ENCODE measurements around the gene ANTKMT.

ANTKMT gene

DNA sequence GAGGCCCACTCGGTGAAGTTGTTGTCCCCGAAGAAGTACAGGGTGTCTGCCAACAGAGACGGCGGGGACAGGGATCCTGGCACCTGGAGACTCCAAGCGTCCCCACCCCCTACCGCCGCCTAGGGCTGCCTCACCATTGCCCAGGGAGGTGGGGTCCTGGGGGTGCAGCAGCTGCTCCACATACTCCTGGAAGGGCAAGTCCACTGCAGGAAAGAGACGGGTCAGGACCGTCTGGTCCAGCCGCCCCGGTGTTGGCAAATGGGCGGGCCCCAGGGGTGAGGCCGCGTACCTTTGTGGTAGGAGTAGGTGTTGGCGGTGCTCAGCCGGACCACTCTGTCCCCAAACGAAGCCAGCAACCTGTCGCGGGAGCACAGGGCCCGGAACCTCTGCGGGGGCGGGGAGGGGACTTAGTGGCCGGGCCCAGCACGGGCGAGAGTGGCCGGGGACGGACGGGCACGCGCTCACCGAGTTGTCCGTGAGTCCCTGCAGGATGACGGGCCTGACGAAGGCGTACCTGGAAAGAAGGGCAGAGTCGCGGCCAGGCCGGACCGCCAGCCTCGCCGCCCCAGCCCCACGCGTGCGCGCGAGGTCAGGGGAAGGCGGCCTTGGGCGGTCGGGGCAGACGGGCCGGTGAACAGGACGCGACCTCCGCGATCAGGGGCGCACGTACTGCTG lies 37.4 kb upstream of the ANTKMT start:
- H4K12ac ChIP-seq (ENCODE audit: low read depth, low read length), result peak overlapping the region; percentile 81
- H3K23ac ChIP-seq (ENCODE audit: low read length), result no peak overlapping the region
- H3K9ac ChIP-seq (ENCODE audit: low read length), result peak overlapping the region; percentile 81
- H3K4me1 ChIP-seq (ENCODE audit: control insufficient read depth in 1 of 2, insufficient read depth in 2 of 2, low read length in 2 of 2), result peaks cover 27 to 32% of the 10 kb centered on the region in 2 experiments
- H3K27me3 ChIP-seq (ENCODE audit: insufficient read depth, low read length), result no peaks in the 10 kb centered on the region
- no CpG with 5 or more reads among the region's 57 CpGs for WGBS (ENCODE audit: extremely low coverage, insufficient coverage, insufficient read length)
- peak overlapping the region; percentile 59 for H3K27ac ChIP-seq (ENCODE audit: low read depth, low read length)
- H2BK120ac ChIP-seq (ENCODE audit: insufficient read depth, low read length, poor library complexity), result peak overlapping the region; percentile 55
- no peak overlapping the region for H2BK12ac ChIP-seq (ENCODE audit: low read length)
- H3K4me3 ChIP-seq (ENCODE audit: low read depth, low read length), result peak overlapping the region; percentile 98
- peaks cover 21% of the 10 kb centered on the region for H3K79me2 ChIP-seq (ENCODE audit: control insufficient read depth, insufficient read depth, low read length, poor library complexity)
- peak overlapping the region; percentile 97 for H3K14ac ChIP-seq (ENCODE audit: low read length)
- H3K4ac ChIP-seq (ENCODE audit: low read depth, low read length), result peak overlapping the region; percentile 18
- peak overlapping the region; percentile 60 for H3K18ac ChIP-seq (ENCODE audit: low read length)
- peaks cover 54 to 57% of the 10 kb centered on the region in 2 experiments for H3K36me3 ChIP-seq (ENCODE audit: control insufficient read depth in 1 of 2, insufficient read depth in 2 of 2, low read length in 2 of 2)
- H4K91ac ChIP-seq (ENCODE audit: low read depth, low read length), result peak overlapping the region; percentile 92
- peak overlapping the region; percentile 47 for H2BK5ac ChIP-seq (ENCODE audit: low read depth, low read length, poor library complexity)
- peak overlapping the region; percentile 90 for H3K4me2 ChIP-seq (ENCODE audit: low read length)
- H2AK5ac ChIP-seq (ENCODE audit: low read length), result peak overlapping the region; percentile 97
- peaks cover 14% of the 10 kb centered on the region for H3K79me1 ChIP-seq (ENCODE audit: low read length)
- H3K9me3 ChIP-seq (ENCODE audit: insufficient read depth, low read depth, low read length), result peaks cover 6% of the 10 kb centered on the region
- peak overlapping the region; percentile 67 for H2AFZ ChIP-seq (ENCODE audit: insufficient read depth, low read length, poor library complexity)
- peak in 1 of 2 donors; percentile 30 for DNase-seq
- H4K8ac ChIP-seq (ENCODE audit: low read depth, low read length), result peak overlapping the region; percentile 81

- peak within 1 kb of the TSS; percentile 97 for H2AK5ac ChIP-seq (ENCODE audit: low read length)
- peaks cover 21% of the 10 kb centered on the region for H3K79me2 ChIP-seq (ENCODE audit: control insufficient read depth, insufficient read depth, low read length, poor library complexity)
- H3K27ac ChIP-seq (ENCODE audit: low read depth, low read length), result peak within 1 kb of the TSS; percentile 59
- peaks cover 54 to 57% of the 10 kb centered on the region in 2 experiments for H3K36me3 ChIP-seq (ENCODE audit: control insufficient read depth in 1 of 2, insufficient read depth in 2 of 2, low read length in 2 of 2)
- H3K4me2 ChIP-seq (ENCODE audit: low read length), result peak within 1 kb of the TSS; percentile 90
- no peaks in the 10 kb centered on the region for H3K27me3 ChIP-seq (ENCODE audit: insufficient read depth, low read length)
- peaks cover 24 to 32% of the 10 kb centered on the region in 2 experiments for H3K4me1 ChIP-seq (ENCODE audit: control insufficient read depth in 1 of 2, insufficient read depth in 2 of 2, low read length in 2 of 2)
- H2BK12ac ChIP-seq (ENCODE audit: low read length), result no peak within 1 kb of the TSS
- peak; percentile 94 to 95 for DNase-seq
- peak within 1 kb of the TSS; percentile 18 for H3K4ac ChIP-seq (ENCODE audit: low read depth, low read length)
- H4K8ac ChIP-seq (ENCODE audit: low read depth, low read length), result peak within 1 kb of the TSS; percentile 92
- H4K12ac ChIP-seq (ENCODE audit: low read depth, low read length), result peak within 1 kb of the TSS; percentile 81
- no peak within 1 kb of the TSS for H3K23ac ChIP-seq (ENCODE audit: low read length)
- H3K14ac ChIP-seq (ENCODE audit: low read length), result peak within 1 kb of the TSS; percentile 97
- peak within 1 kb of the TSS; percentile 60 for H3K18ac ChIP-seq (ENCODE audit: low read length)
- no CpG with 5 or more reads among the region's 91 CpGs for WGBS (ENCODE audit: extremely low coverage, insufficient coverage, insufficient read length)
- H3K79me1 ChIP-seq (ENCODE audit: low read length), result peaks cover 14% of the 10 kb centered on the region
- peak within 1 kb of the TSS; percentile 81 for H3K9ac ChIP-seq (ENCODE audit: low read length)
- H2BK5ac ChIP-seq (ENCODE audit: low read depth, low read length, poor library complexity), result peak within 1 kb of the TSS; percentile 47
- H2BK120ac ChIP-seq (ENCODE audit: insufficient read depth, low read length, poor library complexity), result peak within 1 kb of the TSS; percentile 55
- peak within 1 kb of the TSS; percentile 98 for H3K4me3 ChIP-seq (ENCODE audit: low read depth, low read length)
- H4K91ac ChIP-seq (ENCODE audit: low read depth, low read length), result peak within 1 kb of the TSS; percentile 92
- H3K9me3 ChIP-seq (ENCODE audit: insufficient read depth, low read depth, low read length), result peaks cover 6% of the 10 kb centered on the region
- peak within 1 kb of the TSS; percentile 70 for H2AFZ ChIP-seq (ENCODE audit: insufficient read depth, low read length, poor library complexity)
These were observed 36.7 kb upstream of the ANTKMT start, which contains the start of gene JMJD8 for GRCh38 chr16:684071-684794. Gene JMJD8, minus strand, starts transcription at chr16:684334. Its CDS starts 15 bp downstream, at chr16:684319.

DNA sequence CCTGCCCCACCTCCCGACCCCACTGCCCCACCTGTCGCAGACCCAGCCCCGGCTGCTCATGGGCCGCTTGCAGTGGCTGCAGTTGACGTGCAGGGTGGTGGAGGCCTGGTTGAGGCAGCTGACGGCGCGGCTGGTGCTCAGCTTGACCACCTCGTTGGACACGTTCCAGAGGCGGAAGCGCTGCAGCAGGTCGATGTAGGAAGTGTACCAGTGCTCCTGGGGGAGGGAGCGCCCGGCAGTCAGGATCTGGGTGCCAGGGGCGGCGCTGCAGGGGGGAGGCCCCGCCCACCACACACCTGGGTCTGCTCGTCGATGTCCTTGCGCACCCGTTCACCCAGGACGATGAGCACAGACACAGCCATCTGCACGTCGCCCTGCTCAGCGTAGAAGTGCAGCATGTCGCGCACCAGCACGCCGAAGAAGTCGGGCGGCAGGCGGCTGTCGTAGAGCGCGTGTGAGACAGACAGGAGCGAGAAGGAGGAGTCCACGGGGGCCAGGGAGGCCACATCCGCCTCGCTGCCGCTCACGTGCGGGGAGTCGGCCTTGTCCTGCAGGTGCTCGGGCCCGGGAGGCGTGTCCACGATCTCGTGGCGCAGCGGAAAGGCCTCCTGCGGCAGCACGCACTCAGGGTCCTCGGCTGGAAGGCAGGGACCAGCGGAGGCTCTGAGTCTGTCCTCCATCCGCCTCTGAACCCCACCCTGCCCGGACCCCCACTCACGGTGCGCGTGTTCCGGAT lies 35.8 kb upstream of the ANTKMT start:
- Histone ChIP-seq H2BK12ac (ENCODE audit: low read length) (no peak overlapping the region), H2BK5ac (ENCODE audit: low read depth, low read length, poor library complexity) (no peak overlapping the region), H3K79me1 (ENCODE audit: low read length) (peaks cover 14% of the 10 kb centered on the region), H3K27me3 (ENCODE audit: insufficient read depth, low read length) (no peaks in the 10 kb centered on the region), H4K91ac (ENCODE audit: low read depth, low read length) (no peak overlapping the region), H3K4ac (ENCODE audit: low read depth, low read length) (no peak overlapping the region), H3K79me2 (ENCODE audit: control insufficient read depth, insufficient read depth, low read length, poor library complexity) (peaks cover 20% of the 10 kb centered on the region), H3K4me3 (ENCODE audit: low read depth, low read length) (peak overlapping the region; percentile 10), H3K4me1 (ENCODE audit: control insufficient read depth in 1 of 2, insufficient read depth in 2 of 2, low read length in 2 of 2) (peaks cover 28 to 34% of the 10 kb centered on the region in 2 experiments), H4K12ac (ENCODE audit: low read depth, low read length) (no peak overlapping the region), H2BK120ac (ENCODE audit: insufficient read depth, low read length, poor library complexity) (no peak overlapping the region), H2AK5ac (ENCODE audit: low read length) (no peak overlapping the region), H3K4me2 (ENCODE audit: low read length) (no peak overlapping the region), H3K18ac (ENCODE audit: low read length) (no peak overlapping the region), H2AFZ (ENCODE audit: insufficient read depth, low read length, poor library complexity) (no peak overlapping the region), H3K36me3 (ENCODE audit: control insufficient read depth in 1 of 2, insufficient read depth in 2 of 2, low read length in 2 of 2) (peaks cover 54 to 57% of the 10 kb centered on the region in 2 experiments), H3K14ac (ENCODE audit: low read length) (no peak overlapping the region), H3K27ac (ENCODE audit: low read depth, low read length) (no peak overlapping the region), H3K9me3 (ENCODE audit: insufficient read depth, low read depth, low read length) (peaks cover 6% of the 10 kb centered on the region), H4K8ac (ENCODE audit: low read depth, low read length) (peak overlapping the region; percentile 24), H3K9ac (ENCODE audit: low read length) (no peak overlapping the region), H3K23ac (ENCODE audit: low read length) (no peak overlapping the region)
- no CpG with 5 or more reads among the region's 61 CpGs for WGBS (ENCODE audit: extremely low coverage, insufficient coverage, insufficient read length)
- DNase-seq, result no peak

- Histone ChIP-seq H2BK5ac (ENCODE audit: low read depth, low read length, poor library complexity) (no peak overlapping the region), H2BK12ac (ENCODE audit: low read length) (no peak overlapping the region), H2BK120ac (ENCODE audit: insufficient read depth, low read length, poor library complexity) (no peak overlapping the region), H3K23ac (ENCODE audit: low read length) (no peak overlapping the region), H3K4ac (ENCODE audit: low read depth, low read length) (no peak overlapping the region), H3K79me1 (ENCODE audit: low read length) (peaks cover 11% of the 10 kb centered on the region), H4K91ac (ENCODE audit: low read depth, low read length) (no peak overlapping the region), H3K9ac (ENCODE audit: low read length) (no peak overlapping the region), H3K4me1 (ENCODE audit: control insufficient read depth in 1 of 2, insufficient read depth in 2 of 2, low read length in 2 of 2) (peaks cover 26 to 34% of the 10 kb centered on the region in 2 experiments), H3K4me3 (ENCODE audit: low read depth, low read length) (no peak overlapping the region), H3K14ac (ENCODE audit: low read length) (no peak overlapping the region), H4K12ac (ENCODE audit: low read depth, low read length) (no peak overlapping the region), H3K27ac (ENCODE audit: low read depth, low read length) (no peak overlapping the region), H3K9me3 (ENCODE audit: insufficient read depth, low read depth, low read length) (peaks cover 6% of the 10 kb centered on the region), H3K27me3 (ENCODE audit: insufficient read depth, low read length) (no peaks in the 10 kb centered on the region), H3K4me2 (ENCODE audit: low read length) (no peak overlapping the region), H3K18ac (ENCODE audit: low read length) (no peak overlapping the region), H2AK5ac (ENCODE audit: low read length) (no peak overlapping the region), H4K8ac (ENCODE audit: low read depth, low read length) (no peak overlapping the region), H3K79me2 (ENCODE audit: control insufficient read depth, insufficient read depth, low read length, poor library complexity) (peaks cover 14% of the 10 kb centered on the region), H2AFZ (ENCODE audit: insufficient read depth, low read length, poor library complexity) (no peak overlapping the region), H3K36me3 (ENCODE audit: control insufficient read depth in 1 of 2, insufficient read depth in 2 of 2, low read length in 2 of 2) (peaks cover 54% of the 10 kb centered on the region in 2 experiments)
- DNase-seq, result no peak
- WGBS (ENCODE audit: extremely low coverage, insufficient coverage, insufficient read length), result no CpG with 5 or more reads among the region's 10 CpGs
These were observed 35.0 kb upstream of the ANTKMT start for GRCh38 chr16:685967-686366.
